NCI-H128 (cell line): ENCODE measurements around the gene PEX16.
A peak's percentile ranks its signal among the peaks of the same experiment; 100 is the strongest.

Experiments
- DNase-seq: peaks from one replicate; lab custom pipeline; 2025; ENCODE audit not compliant: unreplicated experiment; lab: John Stamatoyannopoulos, UW

PEX16 gene

DNA sequence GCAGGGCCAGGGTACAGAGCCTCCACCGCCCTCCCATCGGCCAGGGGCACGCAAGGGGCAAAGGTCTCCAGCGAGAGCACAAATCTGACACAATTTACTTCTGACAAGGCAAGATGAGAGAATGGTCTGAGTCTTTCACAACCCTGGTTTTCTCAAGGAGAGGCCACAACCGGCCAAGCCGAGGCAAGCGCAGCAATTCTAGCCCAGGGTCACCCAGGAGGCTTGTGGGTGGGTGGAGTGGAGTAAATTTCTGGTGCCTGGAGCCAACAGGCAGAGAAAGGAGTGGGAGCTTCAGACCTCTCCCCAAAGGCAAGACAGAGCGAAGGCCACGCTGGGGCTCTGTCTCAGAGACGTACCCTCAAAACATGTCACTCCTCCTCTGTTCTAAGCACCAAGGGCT, 14.1 kb upstream of the PEX16 start:
- DNase-seq = no peak

DNA sequence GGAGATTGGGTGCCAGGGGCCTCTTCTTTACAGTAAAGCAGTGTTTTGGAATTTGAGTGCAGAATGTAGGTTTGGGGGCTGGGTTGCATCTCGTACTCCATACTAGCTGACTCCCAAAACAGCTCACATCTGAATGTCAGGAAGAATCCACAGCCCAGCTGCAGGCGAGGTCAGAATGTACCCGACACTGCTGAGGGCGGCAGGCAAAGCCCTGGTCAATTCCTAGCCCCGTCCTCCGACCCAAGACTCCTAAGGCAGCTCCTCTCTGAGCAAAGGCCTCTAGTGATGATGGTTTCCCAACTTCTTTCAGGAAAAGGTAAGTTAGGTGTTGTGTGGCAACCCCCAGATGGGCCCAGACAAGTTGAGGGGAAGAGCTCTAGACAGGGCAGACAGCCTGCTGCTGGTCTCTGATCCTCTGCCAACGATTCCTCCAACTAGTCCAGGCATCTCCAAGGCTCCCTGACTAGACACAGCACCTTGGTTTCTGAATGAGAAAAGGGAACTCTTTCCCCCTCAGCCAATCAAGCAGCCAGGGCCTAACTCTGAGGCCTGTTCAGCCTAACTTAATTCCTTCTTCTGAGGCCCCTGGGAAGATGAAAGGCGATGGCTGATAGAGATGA, 13.4 kb upstream of the PEX16 start:
- DNase-seq = no peak

DNA sequence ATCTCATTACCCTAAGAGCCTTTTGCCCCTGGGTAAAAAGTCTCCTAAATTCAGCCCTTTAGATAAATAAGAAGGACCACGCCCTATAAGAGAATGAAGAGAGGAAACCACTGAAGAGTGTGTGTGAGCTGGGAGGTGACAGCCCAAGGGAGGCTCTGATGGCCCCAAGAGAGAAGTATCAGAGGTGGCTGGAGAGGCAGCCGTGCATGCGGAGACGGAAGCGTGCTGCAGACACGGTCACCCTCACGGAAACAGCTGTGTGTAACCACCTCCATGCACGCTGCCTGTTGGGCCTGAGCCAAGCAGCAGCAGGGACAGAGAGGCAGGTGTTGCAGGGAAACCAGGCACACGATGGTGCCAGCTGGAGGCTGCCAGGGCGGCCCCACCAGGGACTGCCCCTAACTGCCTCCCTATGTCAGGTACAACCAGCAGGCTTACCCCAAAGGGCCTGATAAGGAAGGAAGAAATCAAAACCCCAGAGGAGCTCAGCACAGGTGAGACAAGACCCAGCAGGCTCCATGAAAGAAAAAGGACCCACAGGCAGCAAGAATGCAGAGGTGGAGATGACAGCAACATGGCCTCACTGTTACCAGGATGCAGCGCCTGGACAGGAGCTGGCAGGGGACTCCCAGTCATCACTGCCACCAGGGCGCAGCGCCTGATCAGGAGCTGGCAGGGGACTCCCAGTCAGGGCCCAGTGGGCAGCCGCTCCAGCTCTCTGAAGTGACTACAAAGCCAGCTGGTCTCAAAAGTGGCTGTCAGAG, 12.5 kb upstream of the PEX16 start:
- peak; percentile 9 for DNase-seq

DNA sequence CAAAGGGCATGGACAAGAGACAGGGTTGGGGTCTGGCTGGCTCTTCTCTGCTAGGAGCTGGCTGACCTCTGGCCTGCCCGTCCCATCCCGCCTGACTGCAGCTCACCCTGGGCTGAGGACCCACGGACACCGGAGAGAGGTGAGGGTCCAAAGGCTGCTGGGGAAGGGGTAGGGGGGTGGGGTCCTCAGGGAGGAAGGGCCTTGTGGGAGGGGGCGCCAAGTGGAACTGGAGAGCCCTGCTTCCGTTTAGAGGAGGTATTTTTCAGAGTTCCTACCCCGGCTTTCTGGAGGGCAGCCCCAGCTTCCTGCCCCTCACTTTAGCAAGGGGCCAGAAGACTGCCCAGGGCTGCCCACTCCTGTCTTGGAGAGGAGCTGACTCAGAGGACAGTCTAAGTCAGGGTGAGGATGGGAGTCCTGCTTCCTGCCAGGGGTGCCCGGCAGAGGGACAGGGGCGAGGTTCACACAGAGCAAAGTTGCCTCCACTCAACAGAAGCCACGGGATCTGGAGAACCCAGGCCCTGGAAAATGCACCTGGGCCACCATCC, 11.9 kb upstream of the PEX16 start:
- DNase-seq = no peak

DNA sequence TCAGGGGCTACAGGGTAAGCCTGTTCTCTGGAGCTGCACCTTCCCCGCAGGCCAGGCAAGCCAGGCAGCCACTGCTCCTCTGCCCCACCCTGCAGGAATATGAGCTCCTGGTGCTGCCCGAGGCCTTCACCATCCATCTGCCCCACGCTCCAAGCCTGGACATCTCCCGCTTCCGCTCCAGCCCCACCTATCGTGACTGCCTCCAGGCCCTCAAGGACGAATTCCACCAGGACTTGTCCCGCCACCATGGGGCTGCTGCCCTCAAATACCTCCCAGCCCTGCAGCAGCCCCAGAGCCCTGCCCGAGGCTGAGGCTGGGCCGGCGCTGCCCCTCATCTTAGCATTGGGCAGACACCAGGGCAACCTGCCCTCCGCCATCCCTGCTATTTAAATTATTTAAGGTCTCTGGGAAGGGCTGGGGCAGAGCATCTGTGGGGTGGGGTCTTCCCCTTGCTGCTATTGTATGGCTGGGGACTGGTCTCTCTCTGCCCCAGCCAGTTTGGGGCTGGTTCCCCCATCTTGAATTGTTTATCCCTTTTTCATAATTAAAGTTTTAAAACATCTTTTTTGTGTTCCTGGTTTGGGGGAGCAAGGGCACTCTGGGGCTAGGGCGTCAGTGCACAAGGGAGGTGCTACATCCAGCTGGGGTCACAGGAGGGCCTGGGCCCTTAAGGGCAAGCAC, 11.0 kb upstream of the PEX16 start:
- DNase-seq = no peak

DNA sequence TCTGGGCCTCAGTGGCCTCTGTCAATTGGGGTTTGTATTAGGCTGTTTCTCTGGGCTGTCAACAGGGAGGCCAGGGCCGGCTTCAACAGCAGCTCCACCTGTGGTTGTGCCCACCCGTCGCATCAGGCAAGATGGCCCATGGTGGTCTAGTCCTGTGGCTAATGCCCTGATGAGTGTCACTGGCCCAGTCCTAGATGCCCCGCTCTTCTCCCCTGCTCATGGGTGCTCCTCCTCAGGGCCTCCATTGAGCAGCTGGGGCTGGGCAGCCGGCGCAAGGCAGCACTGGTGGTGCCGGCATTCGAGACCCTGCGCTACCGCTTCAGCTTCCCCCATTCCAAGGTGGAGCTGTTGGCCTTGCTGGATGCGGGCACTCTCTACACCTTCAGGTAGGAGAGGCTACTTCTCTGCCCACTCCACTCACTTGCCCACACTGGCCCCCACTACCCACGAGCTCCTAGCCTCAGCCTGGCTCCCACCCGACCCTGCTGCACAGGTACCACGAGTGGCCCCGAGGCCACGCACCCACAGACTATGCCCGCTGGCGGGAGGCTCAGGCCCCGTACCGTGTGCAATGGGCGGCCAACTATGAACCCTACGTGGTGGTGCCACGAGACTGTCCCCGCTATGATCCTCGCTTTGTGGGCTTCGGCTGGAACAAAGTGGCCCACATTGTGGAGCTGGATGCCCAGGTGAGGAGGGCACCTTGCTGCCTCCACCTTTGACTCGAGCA, 10.2 kb upstream of the PEX16 start:
- DNase-seq = no peak

DNA sequence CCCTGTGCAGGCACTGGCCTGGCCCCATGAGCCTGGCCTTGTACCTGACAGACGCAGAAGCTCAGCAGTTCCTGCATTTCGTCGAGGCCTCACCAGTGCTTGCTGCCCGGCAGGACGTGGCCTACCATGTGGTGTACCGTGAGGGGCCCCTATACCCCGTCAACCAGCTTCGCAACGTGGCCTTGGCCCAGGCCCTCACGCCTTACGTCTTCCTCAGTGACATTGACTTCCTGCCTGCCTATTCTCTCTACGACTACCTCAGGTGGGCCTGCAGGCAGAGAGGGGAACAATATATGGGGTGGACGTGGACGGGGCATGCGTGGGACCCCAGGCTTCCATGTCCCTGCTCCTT, 9.6 kb upstream of the PEX16 start:
- DNase-seq = no peak

DNA sequence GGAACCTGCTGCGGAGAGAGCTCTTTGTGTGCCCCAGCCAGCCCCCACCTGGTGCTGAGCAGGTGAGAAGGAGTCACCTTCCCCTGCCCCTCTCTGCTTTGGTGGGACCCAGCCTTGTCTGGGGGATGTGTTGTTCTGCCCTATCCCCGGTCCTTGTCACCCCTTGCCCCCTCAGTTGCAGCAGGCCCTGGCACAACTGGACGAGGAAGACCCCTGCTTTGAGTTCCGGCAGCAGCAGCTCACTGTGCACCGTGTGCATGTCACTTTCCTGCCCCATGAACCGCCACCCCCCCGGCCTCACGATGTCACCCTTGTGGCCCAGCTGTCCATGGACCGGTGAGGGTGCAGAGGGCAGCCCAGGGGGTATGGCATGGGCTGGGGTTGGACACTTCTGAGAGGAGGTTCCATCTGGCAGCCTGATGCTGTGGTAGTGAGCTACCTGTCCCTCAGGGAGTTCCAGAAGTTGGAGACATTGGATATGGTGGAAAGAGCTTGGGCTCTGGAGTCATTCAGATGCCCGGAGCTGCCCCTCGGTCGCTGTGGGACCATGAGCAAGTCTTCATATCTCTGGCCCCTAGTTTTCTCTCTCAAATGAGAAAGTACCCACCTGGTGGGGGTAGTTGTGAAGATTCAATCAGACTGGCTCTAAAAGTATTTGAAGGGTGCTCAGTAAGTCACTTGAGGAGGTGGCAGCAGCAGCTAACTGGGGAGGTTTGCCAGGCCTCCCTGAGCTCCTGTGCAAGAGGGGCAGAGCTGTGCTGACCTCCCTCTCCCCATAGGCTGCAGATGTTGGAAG, 9.1 kb upstream of the PEX16 start:
- DNase-seq = no peak

DNA sequence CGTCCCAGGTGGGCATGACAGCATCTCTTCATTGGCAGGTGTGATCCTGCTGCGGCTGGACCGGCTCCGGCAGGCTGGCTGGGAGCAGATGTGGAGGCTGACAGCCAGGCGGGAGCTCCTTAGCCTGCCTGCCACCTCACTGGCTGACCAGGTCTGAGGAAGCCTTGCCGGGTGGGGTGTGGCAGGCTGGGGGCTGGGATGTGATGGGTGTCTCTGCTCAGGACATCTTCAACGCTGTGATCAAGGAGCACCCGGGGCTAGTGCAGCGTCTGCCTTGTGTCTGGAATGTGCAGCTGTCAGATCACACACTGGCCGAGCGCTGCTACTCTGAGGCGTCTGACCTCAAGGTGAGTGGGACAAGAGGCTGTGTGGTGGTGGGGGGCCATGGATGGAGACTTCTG, 8.3 kb upstream of the PEX16 start:
- no peak for DNase-seq

DNA sequence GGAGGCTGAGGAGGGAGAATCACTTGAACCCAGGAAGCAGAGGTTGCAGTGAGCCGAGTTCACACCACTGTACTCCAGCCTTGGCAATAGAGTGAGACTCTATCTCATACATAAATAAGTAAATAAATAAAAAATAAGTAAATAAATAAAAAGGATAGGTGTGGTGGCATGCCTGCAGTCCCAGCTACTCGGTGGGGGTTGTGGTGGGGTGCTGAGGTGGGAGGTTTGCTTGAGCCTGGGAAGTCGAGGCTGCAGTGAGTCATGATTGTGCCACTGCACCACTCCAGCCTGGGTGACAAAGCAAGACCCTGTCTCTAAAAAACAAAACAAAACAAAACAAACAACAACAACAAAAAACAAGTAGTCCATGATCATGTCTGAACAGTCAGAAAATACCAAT, 7.9 kb upstream of the PEX16 start:
- no peak for DNase-seq

DNA sequence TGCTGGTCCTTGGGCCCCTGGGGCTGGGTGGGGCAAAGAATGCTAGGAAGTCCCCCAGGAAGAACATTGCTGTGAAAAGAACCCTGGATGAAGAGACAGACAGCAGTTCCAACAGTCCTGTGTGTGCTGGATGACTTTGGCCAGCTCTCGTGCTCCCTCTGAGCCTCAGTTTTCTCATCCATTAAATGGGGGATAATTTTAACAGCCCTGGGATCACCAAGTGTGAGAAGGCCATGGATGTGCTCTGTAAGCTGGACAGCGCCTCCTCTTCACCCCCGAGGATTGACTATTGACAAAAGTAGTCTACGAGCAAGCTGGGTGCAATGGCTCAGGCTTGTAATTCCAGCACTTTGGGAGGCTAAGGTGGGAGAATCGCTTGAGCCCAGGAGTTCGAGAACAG, 7.2 kb upstream of the PEX16 start:
- no peak for DNase-seq

DNA sequence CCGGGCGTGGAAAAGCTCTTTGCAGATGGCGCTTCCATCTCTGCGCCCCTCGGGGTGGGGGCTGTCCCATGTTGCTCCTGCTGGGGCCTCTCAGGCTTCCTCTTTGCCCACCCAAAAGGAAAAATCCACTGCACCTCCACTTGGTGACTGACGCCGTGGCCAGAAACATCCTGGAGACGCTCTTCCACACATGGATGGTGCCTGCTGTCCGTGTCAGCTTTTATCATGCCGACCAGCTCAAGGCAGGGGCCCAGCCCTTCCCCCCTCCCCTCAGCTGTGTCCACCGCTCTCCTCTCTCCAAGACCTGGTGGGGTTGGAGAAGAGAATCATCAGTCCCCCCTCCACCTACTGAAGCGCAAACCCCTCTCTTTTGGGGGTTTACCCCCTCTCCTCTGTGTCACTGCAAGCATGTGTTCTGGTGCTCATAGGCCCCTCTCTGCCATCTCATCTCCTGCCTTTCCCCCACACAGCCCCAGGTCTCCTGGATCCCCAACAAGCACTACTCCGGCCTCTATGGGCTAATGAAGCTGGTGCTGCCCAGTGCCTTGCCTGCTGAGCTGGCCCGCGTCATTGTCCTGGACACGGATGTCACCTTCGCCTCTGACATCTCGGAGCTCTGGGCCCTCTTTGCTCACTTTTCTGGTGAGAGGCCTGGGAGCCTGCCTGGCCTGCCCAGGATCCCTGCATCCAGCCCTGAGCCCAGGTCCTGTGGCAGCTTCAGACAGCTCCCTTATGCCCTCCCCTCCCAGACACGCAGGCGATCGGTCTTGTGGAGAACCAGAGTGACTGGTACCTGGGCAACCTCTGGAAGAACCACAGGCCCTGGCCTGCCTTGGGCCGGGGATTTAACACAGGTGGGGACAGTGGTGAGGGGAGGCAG, 6.6 kb upstream of the PEX16 start:
- no peak for DNase-seq

DNA sequence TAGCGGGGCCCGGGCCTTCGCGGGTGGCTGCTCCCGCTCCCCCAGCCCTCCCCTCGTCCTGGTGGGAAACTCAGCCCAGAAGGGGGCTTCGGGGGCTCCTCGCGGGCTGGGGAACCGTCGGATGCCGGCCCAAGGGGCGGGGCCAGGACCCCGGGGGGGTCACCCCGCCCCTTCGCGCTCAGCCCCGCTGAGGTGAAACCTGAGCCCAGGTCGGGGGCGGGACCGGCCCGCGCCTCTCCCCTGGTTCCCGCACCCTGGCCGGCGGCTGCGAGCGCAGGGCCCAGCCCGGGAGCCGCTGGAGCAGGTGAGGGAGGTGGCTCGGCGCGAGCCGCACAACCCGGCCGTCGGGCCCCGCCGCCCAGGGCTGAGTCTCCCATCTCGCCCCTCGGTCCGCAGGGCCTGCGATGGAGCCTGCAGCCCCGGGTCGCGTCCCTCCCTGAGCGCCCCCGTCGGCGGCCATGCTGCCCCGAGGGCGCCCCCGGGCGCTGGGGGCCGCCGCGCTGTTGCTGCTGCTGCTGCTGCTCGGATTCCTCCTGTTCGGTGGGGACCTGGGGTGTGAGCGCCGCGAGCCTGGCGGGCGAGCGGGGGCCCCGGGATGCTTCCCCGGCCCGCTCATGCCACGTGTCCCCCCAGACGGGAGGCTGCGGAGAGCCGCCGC, 4.9 kb upstream of the PEX16 start, which contains the start of gene LARGE2:
LARGE2 (plus strand) TSS at position 232 of the 658 bp plus-strand sequence; CDS start at position 459, 227 bp downstream.
- peak; percentile 40 for DNase-seq

DNA sequence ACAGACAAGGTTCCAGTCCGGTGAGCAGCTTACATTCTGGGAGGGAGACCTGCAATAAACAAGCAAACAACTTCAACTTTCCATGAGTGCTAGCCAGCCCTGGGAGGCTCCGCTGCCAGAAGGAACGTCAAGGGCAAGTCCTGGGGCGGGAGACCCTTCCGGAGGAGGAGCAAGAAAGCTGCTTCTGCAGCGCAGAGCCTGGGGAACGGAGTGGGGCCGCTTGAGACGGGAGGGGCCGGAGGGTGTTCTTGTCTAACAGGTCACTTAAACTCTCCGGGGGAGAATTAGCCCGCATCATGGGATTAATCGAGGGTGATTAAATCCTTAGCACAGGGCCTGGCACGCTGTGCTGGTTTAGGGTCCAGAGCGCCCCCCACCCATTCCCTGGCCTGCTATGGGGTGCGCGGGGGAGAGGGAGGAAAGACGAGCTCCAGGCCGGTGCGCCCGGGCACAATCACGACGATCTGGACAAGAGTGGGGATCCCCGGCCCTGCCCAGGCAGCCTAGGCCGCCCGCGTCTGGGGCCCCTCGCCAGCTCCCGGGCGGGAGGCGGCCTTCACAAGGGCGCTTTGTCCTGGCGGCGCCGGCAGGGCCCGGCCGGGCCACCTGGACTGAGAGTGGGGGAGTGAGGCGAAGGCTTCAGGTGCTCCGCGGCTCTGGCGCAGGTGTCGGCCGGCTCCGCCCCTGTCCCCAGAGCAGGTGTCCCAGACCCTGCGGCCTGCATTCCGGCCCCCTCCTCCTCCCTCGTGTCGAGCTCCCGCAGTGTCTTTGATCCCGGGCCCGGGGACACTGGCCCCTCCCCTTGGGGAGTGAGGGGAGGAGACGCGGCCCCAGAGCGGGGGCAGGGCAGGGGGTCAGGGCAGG, 4.1 kb upstream of the PEX16 start:
- DNase-seq = peak; percentile 59

DNA sequence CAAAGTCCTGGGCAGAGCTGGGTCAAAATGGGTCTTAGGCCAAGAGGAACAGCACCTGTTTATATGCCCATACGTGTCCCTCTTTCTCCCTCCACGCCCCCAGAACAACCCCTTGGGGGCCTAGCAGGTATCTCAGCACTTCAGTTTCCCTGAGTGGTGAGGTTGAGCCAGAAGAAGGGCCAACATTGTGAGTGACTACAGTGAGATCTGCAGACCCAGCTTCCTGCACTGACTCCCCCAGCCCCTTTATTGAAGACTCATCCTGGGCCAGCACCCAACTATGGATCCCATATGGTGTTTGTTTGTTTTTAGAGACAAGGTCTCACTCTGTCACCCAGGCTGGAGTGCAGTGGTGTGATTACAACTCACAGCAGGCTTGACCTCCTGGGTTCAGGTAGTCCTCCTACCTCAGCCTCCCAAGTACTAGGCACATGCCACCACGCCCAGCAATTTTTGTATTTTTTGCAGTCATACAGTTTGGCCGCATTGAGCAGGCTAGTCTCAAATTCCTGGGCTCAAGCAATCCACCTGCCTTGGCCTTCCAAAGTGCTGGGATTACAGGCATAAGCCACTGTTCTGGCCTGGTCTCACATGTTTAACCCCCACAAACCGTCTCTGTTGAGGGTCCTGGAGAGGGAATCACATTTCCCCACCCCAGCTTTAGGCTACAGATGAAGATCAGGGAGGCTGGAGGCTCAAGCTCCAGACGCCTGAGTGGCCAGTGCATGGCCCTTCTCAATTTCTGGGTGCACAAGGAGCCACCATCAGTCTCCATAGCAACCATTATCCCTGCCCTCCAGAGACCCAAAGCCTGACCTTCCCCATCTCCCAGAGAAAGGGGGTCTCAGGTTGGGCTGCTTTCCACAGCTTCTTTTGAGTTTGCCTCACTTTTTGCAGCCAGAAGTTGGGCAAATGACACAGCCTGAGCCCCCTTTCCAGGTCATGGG, 3.1 kb upstream of the PEX16 start:
- no peak for DNase-seq

DNA sequence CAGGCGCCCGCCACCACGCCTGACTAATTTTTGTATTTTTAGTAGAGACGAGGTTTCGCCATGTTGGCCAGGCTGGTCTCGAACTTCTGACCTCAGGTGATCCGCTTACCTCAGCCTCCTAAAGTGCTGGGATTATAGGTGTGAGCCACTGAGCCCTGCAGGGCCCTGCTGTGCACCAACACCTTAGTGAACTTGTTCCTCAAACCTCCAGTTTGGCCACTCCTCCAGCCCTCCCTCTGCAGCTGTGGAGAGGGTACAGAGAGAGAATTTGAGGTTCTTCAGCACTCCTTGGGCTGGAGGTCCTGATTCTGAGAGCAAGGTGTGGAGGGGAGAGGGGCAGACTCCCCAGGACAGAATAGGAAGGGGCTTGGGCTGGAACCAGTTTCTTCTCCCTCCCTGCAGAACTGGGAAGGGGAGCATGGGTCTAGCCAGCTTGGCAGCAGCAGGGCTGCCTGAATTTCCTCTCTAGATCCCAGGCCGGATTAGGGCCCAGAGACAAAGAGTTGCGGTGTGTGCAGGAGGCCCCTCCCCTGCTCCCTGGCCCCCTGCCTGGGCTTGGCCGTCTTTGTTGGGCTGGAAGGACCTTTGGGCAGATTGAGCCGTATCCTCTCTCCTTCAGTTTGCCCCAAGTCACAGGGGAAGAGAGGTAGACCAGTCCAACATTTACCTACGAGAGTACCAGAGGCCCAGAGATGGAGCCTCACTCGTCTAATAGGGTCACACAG, 2.3 kb upstream of the PEX16 start:
- no peak for DNase-seq
